NCI-H1694 treated with DMSO at 0.1 percent for 48 hours (cell line): ENCODE results near the gene RGS13.

ENCODE experiments used
- DNase-seq: peaks from one replicate; lab custom pipeline; 2025; lab: John Stamatoyannopoulos, UW

Gene RGS13

DNA sequence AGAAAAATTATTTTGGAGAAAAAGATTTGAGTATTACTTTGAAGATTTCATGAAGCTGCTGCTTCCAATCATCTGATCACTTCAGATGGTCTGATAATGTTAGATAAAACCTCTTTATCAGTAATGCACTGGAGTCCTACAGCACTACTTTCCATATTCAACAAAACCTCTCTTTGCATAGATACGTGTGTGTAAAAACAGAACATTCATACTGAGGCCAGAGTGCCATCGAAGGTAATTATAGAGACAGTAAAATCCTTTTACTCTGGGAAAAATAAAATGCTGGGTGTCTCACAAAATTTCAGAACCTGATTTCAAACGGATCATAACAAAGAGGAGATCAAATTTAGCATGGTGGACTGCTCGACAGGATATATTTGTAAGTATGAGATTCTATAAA is at the start of gene RGS13:
Gene RGS13, plus strand, starts transcription at position 209 of the 400 bp plus-strand sequence. CDS start 8,188 bp downstream, outside the sequence.
- no peak for DNase-seq

DNA sequence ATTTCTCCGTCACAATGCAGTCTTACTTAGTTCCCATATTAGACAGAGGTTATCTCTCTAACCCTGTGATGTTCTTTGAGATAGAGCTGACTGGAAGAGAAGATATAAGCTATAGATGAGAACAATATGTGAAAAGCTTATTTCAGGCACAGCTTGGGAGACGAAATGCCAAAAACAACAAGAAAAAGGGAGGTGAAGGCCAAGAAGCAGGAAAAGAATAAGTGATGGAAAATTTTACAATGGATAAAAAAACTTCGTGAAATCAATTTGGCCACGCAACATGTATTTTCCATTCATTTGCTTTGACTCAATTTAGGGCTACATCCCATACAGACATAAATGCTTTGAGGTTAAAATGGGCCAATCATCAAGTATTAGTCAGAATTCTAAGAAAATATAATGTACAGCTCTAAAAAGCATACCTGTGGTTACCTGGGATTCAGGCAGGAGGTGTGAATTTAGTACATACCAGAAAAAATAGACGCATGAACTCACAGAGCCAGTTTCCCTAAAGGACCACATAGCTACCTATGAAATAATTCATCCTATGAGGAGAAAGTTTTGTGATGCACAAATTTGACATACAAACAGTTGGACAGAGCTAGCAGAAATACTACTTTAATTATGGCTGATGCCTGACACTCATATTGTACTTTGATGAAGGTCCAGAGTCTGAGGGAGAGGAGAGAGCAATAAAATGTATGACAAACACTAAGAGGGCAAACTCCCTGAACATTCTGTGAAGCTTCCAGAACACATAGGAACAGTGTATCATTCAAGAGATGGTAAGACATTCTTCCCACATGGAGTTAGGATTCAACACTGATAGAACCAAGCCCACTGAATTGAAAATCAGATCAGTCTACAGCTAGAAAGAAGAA is 48.3 kb upstream of the RGS13 start:
- no peak for DNase-seq

GRCh38 chr1:192588546-192588945 is 47.4 kb upstream of the RGS13 start:
- DNase-seq: no peak

DNA sequence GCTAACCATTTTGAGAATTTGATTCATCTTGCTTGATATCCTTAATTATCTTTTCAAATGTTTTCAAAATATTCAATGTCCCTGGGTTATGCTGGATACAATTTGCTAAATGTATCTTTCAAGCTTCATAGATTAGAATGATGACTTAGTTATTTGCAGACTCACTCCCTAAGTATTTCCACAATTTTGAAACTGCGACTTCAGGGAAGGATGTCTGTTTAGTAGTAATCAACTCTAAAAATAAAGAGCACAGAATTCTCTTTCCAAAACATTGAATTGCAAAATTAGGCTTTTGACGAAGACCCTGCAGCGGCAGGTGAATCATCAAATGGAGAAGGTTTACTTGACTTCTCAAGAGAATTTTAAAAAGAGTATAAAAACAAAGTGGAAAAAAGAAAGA is 46.1 kb upstream of the RGS13 start:
- DNase-seq: no peak

GRCh38 chr1:192592517-192592916 is 43.4 kb upstream of the RGS13 start:
- no peak for DNase-seq

DNA sequence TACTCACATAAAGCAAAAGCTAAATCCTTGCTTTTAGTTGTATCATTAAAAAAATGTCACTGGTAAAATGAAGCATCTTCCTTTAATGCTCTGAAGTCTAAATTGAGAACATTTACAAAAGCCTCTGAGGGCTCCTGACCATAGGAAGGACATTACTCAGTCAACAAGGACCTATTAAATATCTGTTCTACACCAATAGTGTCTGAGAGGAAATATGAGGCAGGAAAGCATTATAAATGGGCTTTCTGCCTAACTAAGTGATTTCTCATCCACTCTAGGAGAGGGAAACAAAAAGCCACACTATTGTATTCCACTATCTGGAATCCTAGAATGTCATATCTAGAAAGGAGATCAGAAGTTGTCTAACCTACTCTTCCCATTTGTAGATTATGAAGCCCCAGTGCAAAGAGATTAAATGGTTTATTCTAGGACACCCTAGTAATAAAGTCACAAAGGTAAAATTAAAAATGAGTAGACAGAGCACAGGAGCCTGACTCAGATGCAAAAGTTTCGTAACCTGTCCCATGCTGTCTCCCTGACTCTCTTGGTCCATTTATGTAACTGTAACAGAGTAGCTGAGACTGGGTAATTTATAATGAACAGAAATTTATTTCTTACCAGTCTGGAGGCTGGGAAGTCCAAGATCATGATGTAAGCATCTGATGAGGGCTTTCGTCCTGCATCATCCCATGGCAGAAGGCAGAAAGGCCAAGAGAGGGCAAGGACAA is 42.8 kb upstream of the RGS13 start:
- no peak for DNase-seq

DNA sequence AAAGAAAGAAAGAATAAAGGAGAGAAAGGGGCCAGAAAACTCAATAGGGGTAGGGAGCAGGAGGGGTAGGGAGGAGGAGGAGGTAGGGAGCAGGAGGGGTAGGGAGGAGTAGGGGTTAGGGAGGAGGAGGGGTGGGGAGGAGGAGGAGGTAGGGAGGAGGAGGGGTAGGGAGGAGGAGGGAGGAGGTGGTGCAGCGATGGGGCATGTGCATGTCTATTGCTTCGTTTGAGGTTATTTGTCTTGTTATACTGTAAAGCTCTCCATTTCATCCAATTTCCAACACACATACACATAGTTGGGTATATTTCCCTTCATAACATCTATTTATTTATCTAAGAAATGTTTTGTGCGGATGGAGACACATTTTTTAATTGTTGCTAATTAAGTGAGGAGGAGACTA is 40.6 kb upstream of the RGS13 start:
- DNase-seq: no peak

DNA sequence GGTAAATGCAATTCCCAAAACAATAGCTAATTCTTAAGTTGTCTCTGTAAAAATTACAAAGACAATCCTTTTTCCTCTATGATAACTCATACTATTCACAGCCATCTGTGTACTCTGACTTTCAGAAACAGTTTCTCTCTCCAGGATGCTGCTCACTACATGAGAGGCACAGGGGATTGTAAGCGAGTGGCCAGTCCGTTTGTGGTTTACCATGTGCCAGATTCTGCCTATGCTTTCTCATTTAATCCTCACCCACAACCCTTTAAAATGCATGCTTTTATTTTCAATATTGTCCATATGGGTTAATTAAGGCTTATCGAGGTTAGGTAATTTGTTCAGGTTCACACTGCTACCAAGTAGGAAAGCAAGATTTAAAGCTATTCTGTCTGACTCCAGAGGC is 37.4 kb upstream of the RGS13 start:
- no peak for DNase-seq

DNA sequence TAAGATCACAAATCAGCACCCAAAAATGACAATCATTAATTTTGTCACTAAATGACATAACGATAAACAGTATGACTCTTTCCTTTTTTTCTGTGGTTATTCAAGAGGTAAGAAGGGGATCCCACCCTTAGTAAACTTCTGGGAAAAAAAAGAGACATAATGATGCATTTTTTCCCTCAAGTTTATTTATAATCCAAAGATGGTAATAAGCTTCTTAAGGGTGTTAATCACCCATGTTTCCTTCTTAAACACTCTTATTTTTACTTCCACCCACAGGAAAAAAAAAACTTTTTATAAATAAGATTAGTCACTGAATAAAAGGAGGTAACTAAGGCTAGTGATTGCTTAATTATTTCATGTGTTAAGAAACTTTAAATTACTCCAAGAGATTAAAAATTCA is 35.7 kb upstream of the RGS13 start:
- DNase-seq: no peak

DNA sequence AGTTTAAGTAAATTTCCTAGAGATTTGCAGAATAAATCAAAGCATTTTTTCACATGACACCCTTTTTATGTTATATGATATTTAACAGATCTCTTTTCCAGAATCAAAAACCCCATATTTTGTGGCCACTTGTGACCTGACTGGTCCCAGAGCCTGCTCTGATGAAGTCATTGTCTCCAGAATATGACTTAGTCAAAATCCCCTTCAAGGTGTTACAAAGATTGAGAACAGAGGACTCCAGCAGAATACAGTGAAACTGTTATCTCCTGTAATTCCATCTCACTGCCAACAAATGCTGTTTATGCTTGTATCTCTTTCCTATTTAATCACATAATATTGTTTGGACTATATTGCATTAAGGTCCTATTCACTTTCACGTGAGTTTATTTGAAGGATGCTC is 34.8 kb upstream of the RGS13 start:
- DNase-seq: no peak

DNA sequence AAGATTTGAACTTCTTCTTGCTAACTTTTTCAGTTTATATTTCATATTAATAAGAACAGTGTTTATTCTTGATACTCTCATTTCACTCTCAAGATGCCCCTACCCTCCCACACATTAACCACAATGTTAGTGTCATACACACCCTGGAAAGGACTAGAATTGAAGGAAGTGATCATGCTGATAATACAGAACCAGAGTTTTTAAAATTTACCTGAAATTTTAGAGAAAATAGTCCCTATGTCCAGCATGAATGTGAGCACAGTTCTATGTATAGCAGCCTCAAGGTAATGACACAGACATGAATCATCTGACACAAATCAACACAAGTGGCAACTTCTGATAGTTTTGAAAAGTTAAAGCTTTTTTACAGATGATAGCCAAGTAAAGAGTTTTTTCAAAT is 34.4 kb upstream of the RGS13 start:
- DNase-seq: no peak

- DNase-seq: no peak
Measured at GRCh38 chr1:192602757-192603156, 33.2 kb upstream of the RGS13 start.

DNA sequence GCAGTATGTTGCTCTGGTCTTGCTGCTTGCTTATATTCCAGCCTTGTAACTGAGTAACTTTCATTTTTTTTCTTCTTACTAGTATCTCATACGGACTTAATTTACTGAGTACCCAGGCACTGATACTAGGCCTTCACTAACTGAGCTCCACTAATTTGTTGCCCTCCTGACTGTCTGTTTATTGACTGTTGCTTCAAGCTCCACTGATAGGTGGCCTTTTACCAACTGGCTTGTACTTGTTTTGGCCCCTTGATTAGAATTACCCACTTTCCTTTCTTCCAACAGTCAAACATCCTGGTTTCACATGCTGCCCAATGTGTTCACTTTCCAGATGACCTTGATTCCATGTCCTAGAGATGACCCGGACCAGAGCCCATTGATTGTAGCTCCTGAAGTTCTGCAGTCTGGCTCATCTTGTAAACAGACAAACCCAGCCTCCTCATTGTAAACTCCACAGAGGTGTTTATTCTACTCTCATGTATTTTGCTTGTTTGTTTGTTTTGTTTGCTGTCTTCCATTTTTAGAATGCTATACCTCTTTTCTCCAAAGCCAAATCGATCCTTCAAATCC is 32.6 kb upstream of the RGS13 start:
- no peak for DNase-seq

- DNase-seq: no peak
Measured at GRCh38 chr1:192604979-192605620, 30.8 kb upstream of the RGS13 start.

DNA sequence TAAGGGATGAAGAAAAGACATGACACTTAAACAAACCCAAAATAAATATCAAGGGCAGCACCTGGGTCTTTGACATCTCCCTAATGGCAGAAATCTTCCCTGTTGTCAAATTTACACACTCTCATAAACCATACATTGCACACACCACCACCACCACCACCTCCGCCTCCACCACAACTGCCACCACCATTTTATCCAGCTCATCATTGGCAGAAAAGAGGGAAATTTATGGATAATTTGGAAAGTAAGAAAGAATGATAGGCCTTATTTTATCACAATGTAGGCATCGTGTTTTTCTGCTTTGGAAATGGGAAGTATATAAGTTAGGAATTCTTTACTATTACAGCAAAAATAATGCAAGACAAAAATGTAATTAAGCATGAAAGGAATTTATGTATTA is 27.3 kb upstream of the RGS13 start:
- no peak for DNase-seq

DNA sequence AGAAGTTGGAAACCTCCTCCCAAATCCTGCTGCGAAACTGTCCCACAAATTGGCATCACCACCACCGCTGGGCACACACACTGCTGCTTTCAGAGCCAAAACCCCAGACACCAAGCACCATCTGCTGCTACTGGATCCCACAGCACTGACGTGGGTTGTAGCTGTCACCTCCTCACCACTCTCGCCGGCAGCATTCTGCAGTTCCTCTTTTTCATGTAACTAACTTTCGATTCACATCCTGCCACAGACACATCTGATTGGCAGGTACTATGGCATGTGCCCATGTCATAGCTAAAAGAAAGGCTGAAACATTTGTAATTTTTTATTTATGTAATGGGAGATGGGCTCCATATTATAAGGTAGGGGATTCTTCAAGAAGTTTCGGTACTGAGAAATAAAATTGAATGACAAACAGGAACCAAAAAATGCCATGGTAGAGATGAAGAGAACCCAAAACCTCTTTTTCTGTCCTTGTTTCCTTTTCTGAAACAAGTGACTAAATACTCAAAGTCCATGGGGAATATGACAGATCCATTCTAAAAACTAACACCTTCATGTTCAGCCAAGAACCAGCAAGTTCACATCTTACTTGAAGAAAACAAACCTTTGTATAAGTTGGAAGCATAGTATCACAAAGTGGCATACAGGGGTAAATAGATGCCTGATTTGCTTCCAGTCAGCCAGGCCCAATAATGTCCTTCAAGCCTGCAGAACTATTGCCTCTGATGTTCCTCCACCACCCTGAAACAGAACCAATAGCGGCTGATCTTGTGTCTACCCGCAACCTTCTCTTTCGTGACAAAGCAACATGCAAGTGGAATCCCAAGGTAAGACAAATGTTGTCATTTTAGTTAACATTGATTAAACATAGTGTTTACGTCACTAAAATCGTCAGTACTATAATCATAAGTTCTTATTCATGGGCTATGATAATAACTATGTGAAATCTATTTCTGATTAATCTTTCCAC is 26.6 kb upstream of the RGS13 start:
- peak; percentile 10 for DNase-seq

GRCh38 chr1:192610112-192610889 is 25.6 kb upstream of the RGS13 start:
- peak; percentile 7 for DNase-seq

DNA sequence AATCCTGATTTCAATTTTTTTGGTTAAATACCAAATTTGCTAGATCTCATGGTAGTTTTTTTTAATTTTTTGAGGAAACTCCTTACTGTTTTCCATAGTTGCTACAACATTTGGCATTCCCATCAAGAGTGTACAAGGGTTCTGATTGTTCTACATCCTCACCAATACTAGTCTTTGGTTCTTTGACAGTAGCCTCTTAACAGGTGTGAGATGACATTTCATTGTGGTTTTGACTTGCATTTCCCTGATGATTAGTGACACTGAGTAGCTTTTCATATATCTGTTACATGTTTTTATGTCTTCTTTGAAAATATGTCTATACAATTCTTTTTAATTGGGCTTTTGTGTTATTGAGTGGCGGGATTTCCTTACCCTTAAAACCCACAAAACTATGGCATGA is 20.9 kb upstream of the RGS13 start:
- DNase-seq: no peak

DNA sequence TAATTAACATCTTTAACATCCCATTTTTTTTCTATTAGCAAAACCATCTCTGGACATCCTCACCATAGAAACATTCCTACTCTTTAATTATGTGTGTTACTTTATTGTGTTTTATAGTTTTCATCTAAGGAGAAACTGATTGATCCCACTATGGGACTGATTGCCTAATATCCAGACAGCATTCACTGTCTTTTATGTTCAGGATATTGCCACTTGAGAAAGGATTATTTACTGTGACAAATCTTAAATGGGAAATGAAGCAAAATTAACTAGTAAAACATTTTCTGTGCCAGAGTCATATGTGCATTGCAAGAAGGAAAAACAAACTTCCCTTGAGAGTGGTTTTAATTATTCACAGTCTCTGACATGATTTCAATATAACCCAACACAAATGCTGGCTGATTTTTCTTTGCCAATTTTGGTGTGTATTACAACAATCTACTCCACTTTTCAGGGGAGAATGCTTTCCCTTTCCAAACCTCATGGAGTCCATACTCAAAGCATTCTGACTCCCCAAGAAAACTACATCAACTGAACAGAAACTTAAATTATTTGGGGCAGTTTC is 15.8 kb upstream of the RGS13 start:
- no peak for DNase-seq
